A673 (cell line): ENCODE results near the gene KCNQ1. TPM values are rescaled to one million over a fixed set of nuclear protein-coding genes. Genes with fewer than 3 reads are reported as not detected.

Source experiments
- BruUV-seq: library from RNA; stranded (reverse); fragments of 400-500 nt; replicated peaks from 2 replicates; lab custom pipeline; 2021; lab: Mats Ljungman, UMichigan
- CTCF ChIA-PET: fragments of 300-600 bp; sonication (Branson Sonifier 250); formaldehyde crosslinking; loops from one replicate; lab custom pipeline; 2022; ENCODE audit warnings: antibody characterized with exemption; lab: Charles Lee
- POLR2A ChIA-PET: fragments of 300-600 bp; sonication (Branson Sonifier 250); formaldehyde crosslinking; loops from one replicate; lab custom pipeline; 2022; ENCODE audit warnings: antibody characterized with exemption; ENCODE audit not compliant: low non-redundant PET; lab: Charles Lee
- DNase-seq: peaks from one replicate; pipeline ENCODE4 v3.0.0-alpha.2; 2015; ENCODE audit warnings: low spot score
- H3K27ac ChIP-seq: fragments of 200-600 bp; sonication (generic); 2 replicates; pipeline ENCODE4 v1.5.1; 2016; ENCODE audit warnings: mixed run types, low read depth, mild to moderate bottlenecking, mixed read lengths, antibody characterized with exemption, low read length; ENCODE audit not compliant: poor library complexity, severe bottlenecking
- H3K27me3 ChIP-seq: fragments of 200-600 bp; sonication (generic); replicated peaks from 2 replicates; pipeline ENCODE4 v1.6.1; 2017; ENCODE audit warnings: mixed run types, low read depth, mild to moderate bottlenecking, mixed read lengths, antibody characterized with exemption, low read length; ENCODE audit not compliant: insufficient read depth, poor library complexity
- H3K36me3 ChIP-seq: fragments of 200-600 bp; sonication (generic); 2 replicates; pipeline ENCODE4 v1.6.1; 2016; ENCODE audit warnings: mixed run types, mild to moderate bottlenecking, mixed read lengths, antibody characterized with exemption, low read length; ENCODE audit not compliant: insufficient read depth, poor library complexity, severe bottlenecking
- H3K4me1 ChIP-seq: fragments of 200-600 bp; sonication (generic); 2 replicates; pipeline ENCODE4 v1.6.1; 2017; ENCODE audit warnings: mixed run types, mild to moderate bottlenecking, mixed read lengths, antibody characterized with exemption, low read length; ENCODE audit not compliant: insufficient read depth, poor library complexity, severe bottlenecking
- H3K4me3 ChIP-seq: fragments of 200-600 bp; sonication (generic); 2 replicates; pipeline ENCODE4 v1.5.1; 2016; ENCODE audit warnings: low read depth, mixed run types, mild to moderate bottlenecking, mixed read lengths, low read length; ENCODE audit not compliant: poor library complexity, severe bottlenecking
- H3K9me3 ChIP-seq: fragments of 200-600 bp; sonication (generic); 2 replicates; pipeline ENCODE4 v1.6.1; 2016; ENCODE audit warnings: mixed run types, low read depth, mild to moderate bottlenecking, mixed read lengths, antibody characterized with exemption, low read length; ENCODE audit not compliant: poor library complexity, severe bottlenecking
- CTCF ChIP-seq: fragments of 300-800, 200-600 bp; sonication (generic); conservative IDR thresholded peaks from 2 replicates; pipeline ENCODE4 v1.5.1; 2017; ENCODE audit warnings: low read depth, mild to moderate bottlenecking, antibody characterized with exemption, low read length, moderate library complexity, mixed read lengths
- EZH2 ChIP-seq: fragments of 200-600 bp; sonication (generic); IDR thresholded peaks from 2 replicates; pipeline ENCODE4 v1.6.1; 2017; ENCODE audit warnings: borderline replicate concordance, low read depth, mild to moderate bottlenecking, mixed read lengths, antibody characterized with exemption, low read length; ENCODE audit not compliant: poor library complexity, severe bottlenecking
- intact Hi-C: fragments of 100-400 bp; cut with micrococcal nuclease; formaldehyde crosslinking; loops from one replicate; pipeline ENCODE4 v1.10.0; 2022; ENCODE audit not compliant: unreplicated experiment
- total RNA-seq: library from RNA; stranded (reverse); gene quantifications from 2 replicates; pipeline ENCODE4 v1.2.3, GENCODE V29; 2021

Gene KCNQ1
- total RNA-seq, 1 experiment from 2014 or later, result not detected

- TF ChIP-seq EZH2, result no peak
- no peak for TF ChIP-seq CTCF
- Histone ChIP-seq H3K4me3 (no peak overlapping the region), H3K4me1 (no peaks in the 10 kb centered on the region), H3K27me3 (peaks cover 4% of the 10 kb centered on the region), H3K27ac (no peak overlapping the region), H3K36me3 (no peaks in the 10 kb centered on the region), H3K9me3 (no peaks in the 10 kb centered on the region)
- no TSS peak for BruUV-seq
- ChIA-PET POLR2A (no interaction called here), CTCF (no interaction called here)
- DNase-seq, result no peak
- intact Hi-C loops, result no loop called here
Observed at GRCh38 chr11:2797121-2797711, 352.4 kb downstream of the KCNQ1 start.

- POLR2A ChIA-PET, result no interaction called here
- DNase-seq, result no peak
Observed at GRCh38 chr11:2797741-2798361, 353.0 kb downstream of the KCNQ1 start.

GRCh38 chr11:2798951-2799761, 354.3 kb downstream of the KCNQ1 start:
- ChIA-PET CTCF (interaction anchor here (0.7 kb wide), 1 partner anchor 266 kb away, joined by 3 read pairs; no protein-coding TSS in a partner anchor), POLR2A (no interaction called here)
- no peak for TF ChIP-seq EZH2
- TF ChIP-seq CTCF, result no peak
- no peaks in the 10 kb centered on the region for H3K4me1 ChIP-seq
- H3K4me3 ChIP-seq, result no peak overlapping the region
- intact Hi-C loops, result no loop called here
- no TSS peak for BruUV-seq
- H3K27ac ChIP-seq, result no peak overlapping the region
- H3K9me3 ChIP-seq, result no peaks in the 10 kb centered on the region
- H3K27me3 ChIP-seq, result peaks cover 4% of the 10 kb centered on the region
- DNase-seq, result no peak
- H3K36me3 ChIP-seq, result no peaks in the 10 kb centered on the region

More at GRCh38 chr11:2797741-2798361, 353.0 kb downstream of the KCNQ1 start:
- CTCF ChIA-PET, result no interaction called here
- Histone ChIP-seq H3K4me1 (no peaks in the 10 kb centered on the region), H3K36me3 (no peaks in the 10 kb centered on the region), H3K27ac (no peak overlapping the region), H3K9me3 (no peaks in the 10 kb centered on the region), H3K27me3 (peaks cover 4% of the 10 kb centered on the region), H3K4me3 (no peak overlapping the region)
- intact Hi-C loops, result no loop called here
- TF ChIP-seq EZH2 (no peak), CTCF (no peak)
- BruUV-seq, result no TSS peak
